Measurements from ENCODE around the gene SMAD7.

DNA sequence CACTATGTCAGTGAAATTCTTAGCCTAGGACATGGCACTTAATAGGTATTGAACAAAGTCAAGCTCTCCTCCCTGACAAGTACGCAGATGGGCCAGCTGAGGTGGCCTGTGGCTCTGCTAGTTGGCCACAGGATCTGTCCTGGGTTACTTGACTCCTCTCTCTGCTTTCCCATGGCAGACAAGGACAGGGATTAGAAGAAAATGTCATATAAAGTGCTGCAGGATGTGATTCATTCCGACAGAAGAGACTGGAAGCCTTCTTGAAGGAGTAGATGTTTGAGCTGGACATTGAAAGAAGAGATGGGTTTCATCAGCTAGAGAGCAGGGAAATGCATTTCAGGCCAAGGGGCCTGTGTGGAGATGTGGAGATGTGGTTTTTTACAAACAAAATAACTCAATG, 46.7 kb downstream of the SMAD7 start:
- TF ChIP-seq, protein P1, sequence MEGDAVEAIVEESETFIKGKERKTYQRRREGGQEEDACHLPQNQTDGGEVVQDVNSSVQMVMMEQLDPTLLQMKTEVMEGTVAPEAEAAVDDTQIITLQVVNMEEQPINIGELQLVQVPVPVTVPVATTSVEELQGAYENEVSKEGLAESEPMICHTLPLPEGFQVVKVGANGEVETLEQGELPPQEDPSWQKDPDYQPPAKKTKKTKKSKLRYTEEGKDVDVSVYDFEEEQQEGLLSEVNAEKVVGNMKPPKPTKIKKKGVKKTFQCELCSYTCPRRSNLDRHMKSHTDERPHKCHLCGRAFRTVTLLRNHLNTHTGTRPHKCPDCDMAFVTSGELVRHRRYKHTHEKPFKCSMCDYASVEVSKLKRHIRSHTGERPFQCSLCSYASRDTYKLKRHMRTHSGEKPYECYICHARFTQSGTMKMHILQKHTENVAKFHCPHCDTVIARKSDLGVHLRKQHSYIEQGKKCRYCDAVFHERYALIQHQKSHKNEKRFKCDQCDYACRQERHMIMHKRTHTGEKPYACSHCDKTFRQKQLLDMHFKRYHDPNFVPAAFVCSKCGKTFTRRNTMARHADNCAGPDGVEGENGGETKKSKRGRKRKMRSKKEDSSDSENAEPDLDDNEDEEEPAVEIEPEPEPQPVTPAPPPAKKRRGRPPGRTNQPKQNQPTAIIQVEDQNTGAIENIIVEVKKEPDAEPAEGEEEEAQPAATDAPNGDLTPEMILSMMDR (IDR thresholded peaks at IDR 0.05) = no peak
- no peak for TF ChIP-seq POLR2A (IDR thresholded peaks at IDR 0.05)

Data from lower leg skin (tissue), 3 donors.